ENCODE data around the gene LDHD. TPM values are rescaled to one million over a fixed set of nuclear protein-coding genes. Genes with fewer than 3 reads are reported as not detected.

The LDHD gene
- total RNA-seq, 4 donors from 2014 or later, result 2.5 to 37.0 (median 22.4) TPM

DNA sequence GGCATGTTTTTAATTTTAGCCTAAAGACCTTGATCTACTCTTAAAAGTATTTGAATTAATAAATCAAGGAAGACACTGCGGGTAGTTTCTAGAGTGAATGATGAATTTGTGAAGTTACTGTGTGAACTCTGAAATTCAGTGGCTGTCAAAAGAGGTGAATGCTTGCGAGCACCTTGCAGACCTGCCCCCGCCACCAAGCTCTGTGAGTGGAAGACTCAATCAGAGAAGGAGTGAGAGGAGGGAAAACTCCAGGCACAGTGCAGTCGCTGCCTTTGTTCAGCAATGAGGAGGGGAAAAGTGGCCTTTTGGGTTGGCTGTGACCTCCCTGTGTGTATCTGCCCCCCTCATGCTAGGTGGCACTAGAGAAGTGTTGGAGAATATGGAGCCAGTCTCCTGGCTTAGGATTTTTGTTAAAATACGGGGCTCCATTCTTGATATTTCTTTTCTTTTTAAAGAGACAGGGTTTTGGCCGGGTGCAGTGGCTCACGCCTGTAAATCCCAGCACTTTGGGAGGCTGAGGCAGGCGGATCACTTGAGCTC is 53.0 kb downstream of the LDHD start:
- Histone ChIP-seq H3K4me3 (no peak overlapping the region), H3K27me3 (no peaks in the 10 kb centered on the region), H3K4me1 (peaks cover 0 to 29% (median 6%) of the 10 kb centered on the region in 4 donors), H3K27ac (peak overlapping the region in 3 of 4 donors; percentile 76 to 93 (median 91)), H3K9me3 (no peaks in the 10 kb centered on the region), H3K36me3 (no peaks in the 10 kb centered on the region)
- TF ChIP-seq CTCF (IDR thresholded peaks at IDR 0.05) (no peak), POLR2A (IDR thresholded peaks at IDR 0.05) (no peak)
- DNase-seq, result no peak

GRCh38 chr16:75062976-75063346 is 53.6 kb downstream of the LDHD start:
- TF ChIP-seq CTCF (IDR thresholded peaks at IDR 0.05) (no peak), POLR2A (IDR thresholded peaks at IDR 0.05) (no peak)
- Histone ChIP-seq H3K4me1 (peaks cover 0 to 30% (median 6%) of the 10 kb centered on the region in 4 donors), H3K27me3 (no peaks in the 10 kb centered on the region), H3K9me3 (no peaks in the 10 kb centered on the region), H3K4me3 (no peak overlapping the region), H3K36me3 (no peaks in the 10 kb centered on the region), H3K27ac (peak overlapping the region in 2 of 4 donors; percentile 34 to 91)
- DNase-seq, result no peak

DNA sequence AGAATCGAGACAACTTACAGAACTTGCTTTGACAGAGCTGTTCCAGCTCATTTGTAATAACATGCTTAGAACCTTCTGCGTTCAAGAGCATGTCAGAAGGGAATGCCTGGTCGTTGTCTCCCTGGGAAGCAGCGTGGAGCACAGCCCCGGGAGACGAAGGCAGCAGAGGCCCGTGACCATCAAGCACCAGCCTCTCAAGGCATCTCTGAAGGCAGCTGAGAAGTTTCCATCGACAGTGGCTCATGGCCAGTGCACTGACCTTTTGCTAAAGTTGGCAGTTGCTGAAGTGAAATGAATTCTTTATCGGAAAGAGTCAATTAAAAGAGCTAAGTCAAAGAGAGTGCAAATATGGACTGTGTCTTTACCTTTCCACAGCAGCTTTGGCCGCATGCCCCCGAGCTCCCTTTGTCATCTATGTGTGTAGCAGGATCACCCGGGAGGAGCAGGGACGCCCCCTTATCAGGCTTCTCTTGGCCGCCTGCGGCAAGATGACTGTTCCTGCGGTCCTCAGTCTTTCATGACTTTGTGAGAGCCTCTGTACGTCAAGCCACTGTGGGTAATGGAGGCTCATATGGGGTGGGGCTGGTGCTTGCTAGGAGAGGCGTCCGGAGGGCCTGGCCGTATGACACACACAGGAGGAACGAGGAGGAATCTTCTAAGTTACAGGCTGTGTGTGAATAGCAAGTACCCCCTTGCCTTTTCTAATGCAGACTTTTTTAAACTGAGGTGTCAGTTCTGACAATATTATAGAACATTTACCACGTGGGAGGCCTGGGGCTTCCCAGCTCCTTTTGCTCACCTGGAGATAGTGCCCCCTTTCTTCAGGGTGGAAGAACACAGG is 54.2 kb downstream of the LDHD start:
- H3K27me3 ChIP-seq, result no peaks in the 10 kb centered on the region
- H3K4me3 ChIP-seq, result no peak overlapping the region
- no peaks in the 10 kb centered on the region for H3K36me3 ChIP-seq
- DNase-seq, result no peak
- H3K27ac ChIP-seq, result peak overlapping the region in 2 of 4 donors; percentile 23 to 91
- peaks cover 0 to 30% (median 6%) of the 10 kb centered on the region in 4 donors for H3K4me1 ChIP-seq
- TF ChIP-seq POLR2A (IDR thresholded peaks at IDR 0.05) (no peak), CTCF (IDR thresholded peaks at IDR 0.05) (no peak)
- no peaks in the 10 kb centered on the region for H3K9me3 ChIP-seq

Other genes starting within 250 kb of the LDHD start
- 100 to 1,000 TPM in 2 of 4 donors, 10 to 100 TPM in 2; 32.9 to 127 (median 102) TPM for gene WDR59, start 131.7 kb downstream of the LDHD start, total RNA-seq
- 10 to 100 TPM; 10.7 to 32.7 (median 16.4) TPM for gene ZNRF1, start 117.8 kb downstream of the LDHD start, total RNA-seq
- 1 to 10 TPM; 2.6 to 6.1 (median 4.9) TPM for gene ZFP1, start 31.7 kb upstream of the LDHD start, total RNA-seq
- gene CTRB2, start 90.4 kb upstream of the LDHD start, total RNA-seq, result not detected
- not detected for gene CTRB1, start 102.2 kb upstream of the LDHD start, total RNA-seq
- 100 to 1,000 TPM in 3 of 4 donors, 10 to 100 TPM in 1; 77.6 to 251 (median 206) TPM for gene BCAR1, start 134.8 kb upstream of the LDHD start, total RNA-seq

Measured in Peyer's patch (tissue), 4 donors.